Liver (tissue), 9 donors: ENCODE data around the gene PRDM1. TPM values are rescaled to one million over a fixed set of nuclear protein-coding genes. Genes with fewer than 3 reads are reported as not detected.

ENCODE experiments used
- DNase-seq: peaks from one replicate; pipeline ENCODE4 v3.0.0-alpha.2; 2017; ENCODE audit warnings: low spot score
- H3K27ac ChIP-seq, 2 donors: one replicate each; pipeline ENCODE4 v1.7.0; 2013; ENCODE audit warnings: inconsistent platforms in 2 of 2, low read length in 2 of 2, control low read depth in 1 of 2, low read depth in 1 of 2, mild to moderate bottlenecking in 1 of 2
- H3K27me3 ChIP-seq, 4 donors: one replicate each; pipeline versions ENCODE4 v1.6.1 to v1.7.0; 2013; ENCODE audit warnings: low read length in 3 of 4, inconsistent platforms in 1 of 4, mild to moderate bottlenecking in 1 of 4, moderate library complexity in 1 of 4; ENCODE audit not compliant: control insufficient read depth in 4 of 4, insufficient read depth in 4 of 4
- H3K36me3 ChIP-seq, 4 donors: one replicate each; pipeline versions ENCODE4 v1.6.1 to v1.7.0; 2013; ENCODE audit warnings: low read length in 3 of 4, mild to moderate bottlenecking in 3 of 4, low read depth in 1 of 4, moderate library complexity in 1 of 4; ENCODE audit not compliant: control insufficient read depth in 4 of 4, insufficient read depth in 3 of 4
- H3K4me1 ChIP-seq, 4 donors: one replicate each; pipeline versions ENCODE4 v1.6.1 to v1.7.0; 2013; ENCODE audit warnings: low read length in 3 of 4, mild to moderate bottlenecking in 3 of 4, moderate library complexity in 1 of 4; ENCODE audit not compliant: control insufficient read depth in 4 of 4, insufficient read depth in 4 of 4
- H3K4me3 ChIP-seq, 3 donors: one replicate each; pipeline versions ENCODE4 v1.6.1 to v1.7.0; 2013; ENCODE audit warnings: low read length in 3 of 3, control low read depth in 1 of 3, low read depth in 1 of 3, mild to moderate bottlenecking in 1 of 3
- H3K9ac ChIP-seq, 2 donors: one replicate each; pipeline ENCODE4 v1.7.0; 2013; ENCODE audit warnings: low read length in 2 of 2, mild to moderate bottlenecking in 2 of 2, moderate library complexity in 2 of 2, control low read depth in 1 of 2, low read depth in 1 of 2
- H3K9me3 ChIP-seq, 4 donors: one replicate each; pipeline versions ENCODE4 v1.6.1 to v1.7.0; 2013; ENCODE audit warnings: low read length in 3 of 4; ENCODE audit not compliant: control insufficient read depth in 4 of 4
- CTCF ChIP-seq: fragments of 150-350 bp; IDR thresholded peaks from 2 replicates; pipeline ENCODE4 v1.5.1; 2017; ENCODE audit warnings: improper control_type of control experiment, low read depth, low read length; ENCODE audit not compliant: missing input control
- EGR1 ChIP-seq, 2 donors: IDR thresholded peaks; 2 replicates each; pipeline ENCODE4 v1.6.1; 2016 to 2018; ENCODE audit warnings: antibody characterized with exemption in 2 of 2, low read depth in 2 of 2
- FOXA1 ChIP-seq: IDR thresholded peaks from 2 replicates; pipeline ENCODE4 v1.6.1; 2016; ENCODE audit warnings: antibody characterized with exemption
- FOXA2 ChIP-seq: IDR thresholded peaks from 2 replicates; pipeline ENCODE4 v1.6.1; 2016; ENCODE audit warnings: antibody characterized with exemption
- GABPA ChIP-seq, 2 donors: IDR thresholded peaks in 1 of 2; conservative IDR thresholded peaks in 1 of 2; 2 replicates each; pipeline ENCODE4 v1.6.1; 2016; ENCODE audit warnings: antibody characterized with exemption in 2 of 2, mild to moderate bottlenecking in 1 of 2, moderate library complexity in 1 of 2
- HNF4A ChIP-seq, 2 donors: conservative IDR thresholded peaks; 2 replicates each; pipeline ENCODE4 v1.6.1; 2016; ENCODE audit warnings: antibody characterized with exemption in 2 of 2, mild to moderate bottlenecking in 2 of 2
- HNF4G ChIP-seq: IDR thresholded peaks from 2 replicates; pipeline ENCODE4 v1.6.1; 2016; ENCODE audit warnings: antibody characterized with exemption
- JUND ChIP-seq, 2 donors: IDR thresholded peaks; 2 replicates each; pipeline ENCODE4 v1.6.1; 2016; ENCODE audit warnings: antibody characterized with exemption in 2 of 2
- NR2F2 ChIP-seq: IDR thresholded peaks from 2 replicates; pipeline ENCODE4 v1.6.1; 2016; ENCODE audit warnings: antibody characterized with exemption
- RAD21 ChIP-seq, 2 donors: IDR thresholded peaks; 2 replicates each; pipeline ENCODE4 v1.6.1; 2016; ENCODE audit warnings: antibody characterized with exemption in 2 of 2, mild to moderate bottlenecking in 2 of 2
- RXRA ChIP-seq, 2 donors: IDR thresholded peaks; 2 replicates each; pipeline ENCODE4 v1.6.1; 2017 to 2018; ENCODE audit warnings: antibody characterized with exemption in 2 of 2, mild to moderate bottlenecking in 1 of 2
- SP1 ChIP-seq: IDR thresholded peaks from 2 replicates; pipeline ENCODE4 v1.6.1; 2018; ENCODE audit warnings: antibody characterized with exemption, mild to moderate bottlenecking
- TAF1 ChIP-seq: conservative IDR thresholded peaks from 2 replicates; pipeline ENCODE4 v1.6.1; 2016; ENCODE audit warnings: antibody characterized with exemption, mild to moderate bottlenecking
- YY1 ChIP-seq: IDR thresholded peaks from 2 replicates; pipeline ENCODE4 v1.6.1; 2016; ENCODE audit warnings: antibody characterized with exemption, mild to moderate bottlenecking
- WGBS: extraction: QIAGEN DNeasy Blood & Tissue Kit; methylation state at CpG from one replicate; pipeline ENCODE4 v1.1.7; 2013; 5-methylcytosine and 5-hydroxymethylcytosine counted together
- polyA plus RNA-seq, 2 donors: library from polyadenylated mRNA; stranded (reverse) in 1 of 2; unstranded in 1 of 2; fragments of 200-250 nt in 1 of 2; fragments of >200 nt in 1 of 2; fragmentation: Nextera tagmentation in 1 of 2; extraction: Ambion mirVana in 1 of 2; gene quantifications; one replicate each; pipeline versions ENCODE4 v1.2.1 to v1.2.3, GENCODE V29; 2013 to 2015
- total RNA-seq, 2 donors: library from RNA; depleted of rRNA; stranded (reverse); fragments of >200 nt; gene quantifications; one replicate each; pipeline ENCODE4 v1.2.3, GENCODE V29; 2014
- TF ChIP-seq, protein P1 (sequence below): IDR thresholded peaks from 2 replicates; pipeline ENCODE4 v1.6.1; 2016; ENCODE audit warnings: antibody characterized with exemption, mild to moderate bottlenecking
- TF ChIP-seq, protein P2 (sequence below): IDR thresholded peaks from 2 replicates; pipeline ENCODE4 v1.6.1; 2016; ENCODE audit warnings: antibody characterized with exemption
- TF ChIP-seq, protein P3 (sequence below): IDR thresholded peaks from 2 replicates; pipeline ENCODE4 v1.6.1; 2016; ENCODE audit warnings: antibody characterized with exemption
- donor health status: healthy.
- donor health status: healthy.
- donor health status: healthy.
- donor health status: healthy.
- donor health status: healthy.

PRDM1 gene
- total and polyA plus RNA-seq, 4 donors, result 0.37 to 2.8 (median 0.65) TPM

DNA sequence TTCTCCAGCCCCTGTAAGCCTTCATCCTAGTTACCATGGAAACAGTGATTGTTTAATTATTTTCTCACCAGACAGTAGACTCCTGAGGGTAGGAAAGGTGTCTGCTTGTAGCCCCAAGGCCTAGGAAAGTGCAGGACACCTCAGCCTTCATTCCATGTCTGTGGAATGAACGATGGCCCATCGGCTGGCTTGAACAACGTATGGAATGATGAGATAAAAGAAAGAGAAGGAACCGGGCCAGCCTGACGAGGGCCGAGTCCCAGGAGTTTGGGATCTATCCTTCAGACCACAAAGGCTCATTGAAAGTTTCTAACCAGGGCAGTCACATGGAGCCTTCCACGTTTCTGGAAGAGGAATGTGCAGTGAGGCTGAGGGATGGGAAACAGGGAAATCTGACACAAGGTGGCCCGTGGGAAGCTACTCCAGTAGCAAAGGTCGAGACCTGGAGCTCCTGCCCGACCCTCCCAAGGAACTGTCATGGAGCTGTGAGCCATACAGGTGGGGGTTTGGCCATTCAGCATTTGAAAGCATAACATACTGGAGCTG lies 46.1 kb downstream of the PRDM1 start:
- no peak for DNase-seq
- no peaks in the 10 kb centered on the region for H3K36me3 ChIP-seq
- no peaks in the 10 kb centered on the region for H3K9me3 ChIP-seq
- TF ChIP-seq YY1, result no peak
- no peak for TF ChIP-seq RAD21 (IDR thresholded peaks at IDR 0.05)
- no peak for TF ChIP-seq RXRA (IDR thresholded peaks at IDR 0.05)
- no peak for TF ChIP-seq FOXA2
- TF ChIP-seq, protein P1, sequence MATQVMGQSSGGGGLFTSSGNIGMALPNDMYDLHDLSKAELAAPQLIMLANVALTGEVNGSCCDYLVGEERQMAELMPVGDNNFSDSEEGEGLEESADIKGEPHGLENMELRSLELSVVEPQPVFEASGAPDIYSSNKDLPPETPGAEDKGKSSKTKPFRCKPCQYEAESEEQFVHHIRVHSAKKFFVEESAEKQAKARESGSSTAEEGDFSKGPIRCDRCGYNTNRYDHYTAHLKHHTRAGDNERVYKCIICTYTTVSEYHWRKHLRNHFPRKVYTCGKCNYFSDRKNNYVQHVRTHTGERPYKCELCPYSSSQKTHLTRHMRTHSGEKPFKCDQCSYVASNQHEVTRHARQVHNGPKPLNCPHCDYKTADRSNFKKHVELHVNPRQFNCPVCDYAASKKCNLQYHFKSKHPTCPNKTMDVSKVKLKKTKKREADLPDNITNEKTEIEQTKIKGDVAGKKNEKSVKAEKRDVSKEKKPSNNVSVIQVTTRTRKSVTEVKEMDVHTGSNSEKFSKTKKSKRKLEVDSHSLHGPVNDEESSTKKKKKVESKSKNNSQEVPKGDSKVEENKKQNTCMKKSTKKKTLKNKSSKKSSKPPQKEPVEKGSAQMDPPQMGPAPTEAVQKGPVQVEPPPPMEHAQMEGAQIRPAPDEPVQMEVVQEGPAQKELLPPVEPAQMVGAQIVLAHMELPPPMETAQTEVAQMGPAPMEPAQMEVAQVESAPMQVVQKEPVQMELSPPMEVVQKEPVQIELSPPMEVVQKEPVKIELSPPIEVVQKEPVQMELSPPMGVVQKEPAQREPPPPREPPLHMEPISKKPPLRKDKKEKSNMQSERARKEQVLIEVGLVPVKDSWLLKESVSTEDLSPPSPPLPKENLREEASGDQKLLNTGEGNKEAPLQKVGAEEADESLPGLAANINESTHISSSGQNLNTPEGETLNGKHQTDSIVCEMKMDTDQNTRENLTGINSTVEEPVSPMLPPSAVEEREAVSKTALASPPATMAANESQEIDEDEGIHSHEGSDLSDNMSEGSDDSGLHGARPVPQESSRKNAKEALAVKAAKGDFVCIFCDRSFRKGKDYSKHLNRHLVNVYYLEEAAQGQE, result no peak
- TF ChIP-seq, protein P2, sequence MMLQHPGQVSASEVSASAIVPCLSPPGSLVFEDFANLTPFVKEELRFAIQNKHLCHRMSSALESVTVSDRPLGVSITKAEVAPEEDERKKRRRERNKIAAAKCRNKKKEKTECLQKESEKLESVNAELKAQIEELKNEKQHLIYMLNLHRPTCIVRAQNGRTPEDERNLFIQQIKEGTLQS, result no peak
- no peak for TF ChIP-seq EGR1 (IDR thresholded peaks at IDR 0.05; ENCODE audit: low read depth in 2 of 2)
- no peak for TF ChIP-seq FOXA1
- TF ChIP-seq GABPA (IDR thresholded peaks at IDR 0.05 in 1 of 2, conservative IDR thresholded peaks at IDR 0.05 in 1 of 2), result no peak
- TF ChIP-seq, protein P3, sequence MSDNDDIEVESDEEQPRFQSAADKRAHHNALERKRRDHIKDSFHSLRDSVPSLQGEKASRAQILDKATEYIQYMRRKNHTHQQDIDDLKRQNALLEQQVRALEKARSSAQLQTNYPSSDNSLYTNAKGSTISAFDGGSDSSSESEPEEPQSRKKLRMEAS, result no peak
- TF ChIP-seq NR2F2, result no peak
- no peak for TF ChIP-seq TAF1
- no peak for TF ChIP-seq HNF4A (conservative IDR thresholded peaks at IDR 0.05)
- no peak for TF ChIP-seq SP1
- no peak for TF ChIP-seq CTCF
- H3K27ac ChIP-seq, result no peak overlapping the region
- no peaks in the 10 kb centered on the region for H3K4me1 ChIP-seq
- no peak overlapping the region for H3K9ac ChIP-seq
- no peak overlapping the region for H3K4me3 ChIP-seq
- WGBS, result 90% methylated on average over 10 of the region's 10 CpGs
- no peaks in the 10 kb centered on the region for H3K27me3 ChIP-seq

DNA sequence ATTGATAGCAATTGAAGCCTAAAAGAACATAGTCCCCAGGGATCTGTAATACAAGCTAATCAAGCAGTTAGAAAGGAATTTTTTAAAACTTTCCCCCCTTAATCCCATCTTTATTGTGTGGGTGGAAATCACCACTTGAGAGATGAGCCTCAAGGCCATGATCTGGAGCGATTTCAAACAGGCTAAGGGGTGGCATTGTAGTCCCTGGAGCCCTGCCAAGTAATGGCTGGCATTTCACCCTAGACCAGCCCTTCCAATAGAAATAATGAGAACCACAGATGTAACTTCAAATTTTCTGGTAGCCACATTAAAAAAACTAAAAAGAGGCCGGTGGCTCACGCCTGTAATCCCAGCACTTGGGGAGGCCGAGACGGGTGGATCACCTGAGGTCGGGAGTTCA lies 46.9 kb downstream of the PRDM1 start:
- 96% methylated on average over 6 of the region's 6 CpGs for WGBS
- no peak overlapping the region for H3K27ac ChIP-seq
- H3K9ac ChIP-seq, result no peak overlapping the region
- no peaks in the 10 kb centered on the region for H3K9me3 ChIP-seq
- no peaks in the 10 kb centered on the region for H3K36me3 ChIP-seq
- no peak overlapping the region for H3K4me3 ChIP-seq
- no peaks in the 10 kb centered on the region for H3K4me1 ChIP-seq
- DNase-seq, result no peak
- no peaks in the 10 kb centered on the region for H3K27me3 ChIP-seq
- TF ChIP-seq FOXA1, result no peak
- no peak for TF ChIP-seq EGR1 (IDR thresholded peaks at IDR 0.05; ENCODE audit: low read depth in 2 of 2)
- no peak for TF ChIP-seq HNF4G
- no peak for TF ChIP-seq GABPA (IDR thresholded peaks at IDR 0.05 in 1 of 2, conservative IDR thresholded peaks at IDR 0.05 in 1 of 2)
- TF ChIP-seq SP1, result no peak
- TF ChIP-seq, protein P3, result no peak
- no peak for TF ChIP-seq NR2F2
- TF ChIP-seq, protein P1, result no peak
- TF ChIP-seq YY1, result no peak
- TF ChIP-seq RXRA (IDR thresholded peaks at IDR 0.05), result no peak
- no peak for TF ChIP-seq FOXA2
- TF ChIP-seq JUND (IDR thresholded peaks at IDR 0.05), result no peak
- no peak for TF ChIP-seq HNF4A (conservative IDR thresholded peaks at IDR 0.05)
- TF ChIP-seq, protein P2, result no peak
- TF ChIP-seq CTCF, result no peak
